ENCODE data around the gene ATP10D.
"Not testable (repeated sequence)": the region's sequence is repeated elsewhere in the genome, so short reads cannot be mapped to it uniquely, and the experiment has no call there.

ATP10D gene

GRCh38 chr4:47535567-47536147 is 50.6 kb downstream of the ATP10D start:
- DNase-seq, result no peak
- TF ChIP-seq GATA1 (IDR thresholded peaks at IDR 0.05; ENCODE audit: low read depth, low read length) (no peak), POLR2A (IDR thresholded peaks at IDR 0.05; ENCODE audit: low read length) (no peak)

- no peak for DNase-seq
- TF ChIP-seq GATA1 (IDR thresholded peaks at IDR 0.05; ENCODE audit: low read depth, low read length), result no peak
- TF ChIP-seq POLR2A (IDR thresholded peaks at IDR 0.05; ENCODE audit: low read length), result no peak
Observed at GRCh38 chr4:47536966-47537365, 51.9 kb downstream of the ATP10D start.

GRCh38 chr4:47538111-47538824 is 53.2 kb downstream of the ATP10D start:
- TF ChIP-seq POLR2A (IDR thresholded peaks at IDR 0.05; ENCODE audit: low read length), result no peak
- TF ChIP-seq GATA1 (IDR thresholded peaks at IDR 0.05; ENCODE audit: low read depth, low read length), result no peak
- DNase-seq, result no peak

DNA sequence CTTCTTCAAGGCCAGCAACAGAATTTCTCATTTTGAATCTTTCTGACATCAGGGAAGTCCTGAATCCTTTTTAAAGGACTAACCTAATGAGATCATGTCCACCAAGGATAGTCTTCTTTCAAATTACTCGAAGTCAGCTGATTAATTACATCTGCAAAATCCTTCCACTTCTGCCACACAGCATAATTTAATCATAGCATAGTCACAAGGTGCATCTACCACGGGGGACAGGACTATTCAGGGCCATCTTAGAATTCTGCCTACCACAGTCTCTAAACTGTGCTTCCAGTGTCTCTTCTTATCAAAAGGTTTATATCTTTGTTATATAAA is 53.7 kb downstream of the ATP10D start:
- DNase-seq, result no peak
- TF ChIP-seq GATA1 (IDR thresholded peaks at IDR 0.05; ENCODE audit: low read depth, low read length), result no peak
- no peak for TF ChIP-seq POLR2A (IDR thresholded peaks at IDR 0.05; ENCODE audit: low read length)

DNA sequence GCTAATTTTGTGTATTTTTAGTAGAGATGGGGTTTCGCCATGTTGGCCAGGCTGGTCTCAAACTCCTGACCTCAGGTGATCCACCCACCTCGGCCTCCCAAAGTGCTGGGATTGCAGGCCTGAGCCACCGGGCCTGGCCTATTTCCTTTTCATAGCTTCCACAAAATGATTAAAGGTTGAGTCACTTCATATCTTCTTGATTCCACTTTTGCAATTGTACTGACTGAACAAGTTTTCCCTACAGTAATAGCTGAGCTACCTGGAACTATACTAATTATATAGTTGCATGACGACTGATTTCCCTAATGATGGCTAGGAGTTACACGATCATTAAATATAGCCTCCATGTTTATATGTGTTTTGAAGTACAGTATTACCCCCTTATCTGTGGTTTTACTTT is 57.6 kb downstream of the ATP10D start:
- not testable (repeated sequence) for DNase-seq

DNA sequence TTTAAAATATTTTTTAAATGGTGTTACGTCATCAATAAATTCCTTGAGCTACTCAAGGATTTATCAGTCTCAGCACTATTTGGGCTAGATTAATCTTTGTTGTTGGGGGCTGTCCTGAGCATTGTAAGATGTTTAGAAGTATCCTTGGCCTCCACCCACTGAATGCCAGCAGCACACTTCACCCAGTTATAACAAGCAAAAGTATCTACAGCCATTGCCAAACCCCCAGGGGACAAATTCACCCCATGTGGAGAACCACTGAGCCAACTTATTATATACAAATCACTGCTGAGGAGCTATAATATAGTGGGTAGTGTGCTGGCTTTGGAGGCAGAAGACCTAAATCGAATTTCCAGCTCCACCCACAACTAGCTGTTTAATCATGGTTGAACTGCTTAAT is 58.3 kb downstream of the ATP10D start:
- TF ChIP-seq GATA1 (IDR thresholded peaks at IDR 0.05; ENCODE audit: low read depth, low read length) (no peak), POLR2A (IDR thresholded peaks at IDR 0.05; ENCODE audit: low read length) (no peak)
- no peak for DNase-seq

- DNase-seq, result not testable (repeated sequence)
Observed at GRCh38 chr4:47550357-47550756, 65.3 kb downstream of the ATP10D start.

DNA sequence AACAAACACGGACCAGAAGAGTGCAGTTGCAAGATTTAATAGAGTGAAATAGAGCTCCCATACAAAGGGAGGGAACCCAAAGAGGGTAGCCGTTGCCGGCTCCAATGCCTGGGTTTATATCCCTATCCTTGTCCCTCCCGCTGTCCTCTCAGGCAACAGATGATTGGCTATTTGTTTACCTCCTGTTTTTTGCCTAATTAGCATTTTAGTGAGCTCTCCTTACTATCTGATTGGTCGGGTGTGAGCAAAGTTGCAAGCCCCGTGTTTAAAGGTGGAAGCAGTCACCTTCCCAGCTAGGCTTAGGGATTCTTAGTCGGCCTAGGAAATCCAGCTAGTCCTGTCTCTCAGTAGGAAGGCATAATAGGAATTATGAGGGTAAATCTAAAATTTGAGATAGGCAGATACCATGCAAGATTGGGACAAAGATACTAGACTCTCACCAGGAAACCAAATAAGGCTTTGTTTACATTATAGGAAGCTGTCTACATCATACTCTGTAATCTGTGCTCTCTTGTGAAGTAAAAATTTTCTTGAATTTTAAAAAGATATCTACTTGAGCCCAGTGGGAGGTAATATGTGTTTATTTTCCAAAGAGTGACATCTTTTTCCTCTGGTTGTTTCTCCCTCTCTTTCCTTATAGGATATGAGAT is 65.9 kb downstream of the ATP10D start:
- TF ChIP-seq POLR2A (IDR thresholded peaks at IDR 0.05; ENCODE audit: low read length), result no peak
- TF ChIP-seq GATA1 (IDR thresholded peaks at IDR 0.05; ENCODE audit: low read depth, low read length), result no peak
- DNase-seq, result no peak

DNA sequence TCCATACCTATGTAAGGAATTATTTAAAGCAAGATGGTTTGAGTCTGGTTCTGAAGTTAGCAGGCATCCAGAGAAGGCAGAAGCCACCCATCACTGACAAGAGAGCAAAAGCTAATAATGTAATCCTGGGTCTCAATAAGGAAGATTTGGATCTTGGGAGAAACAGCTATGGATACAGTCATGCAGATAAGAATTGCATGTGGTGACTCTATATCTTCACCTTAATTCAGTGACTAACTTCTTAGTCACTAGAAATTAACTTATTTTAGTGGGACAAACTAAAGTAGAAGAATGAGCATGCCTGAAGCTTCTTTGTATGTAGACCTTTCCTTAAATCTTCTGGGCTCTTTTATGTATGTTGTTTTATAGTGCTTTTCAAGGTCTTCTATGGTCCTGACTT is 66.6 kb downstream of the ATP10D start:
- TF ChIP-seq POLR2A (IDR thresholded peaks at IDR 0.05; ENCODE audit: low read length), result no peak
- no peak for TF ChIP-seq GATA1 (IDR thresholded peaks at IDR 0.05; ENCODE audit: low read depth, low read length)
- no peak for DNase-seq

DNA sequence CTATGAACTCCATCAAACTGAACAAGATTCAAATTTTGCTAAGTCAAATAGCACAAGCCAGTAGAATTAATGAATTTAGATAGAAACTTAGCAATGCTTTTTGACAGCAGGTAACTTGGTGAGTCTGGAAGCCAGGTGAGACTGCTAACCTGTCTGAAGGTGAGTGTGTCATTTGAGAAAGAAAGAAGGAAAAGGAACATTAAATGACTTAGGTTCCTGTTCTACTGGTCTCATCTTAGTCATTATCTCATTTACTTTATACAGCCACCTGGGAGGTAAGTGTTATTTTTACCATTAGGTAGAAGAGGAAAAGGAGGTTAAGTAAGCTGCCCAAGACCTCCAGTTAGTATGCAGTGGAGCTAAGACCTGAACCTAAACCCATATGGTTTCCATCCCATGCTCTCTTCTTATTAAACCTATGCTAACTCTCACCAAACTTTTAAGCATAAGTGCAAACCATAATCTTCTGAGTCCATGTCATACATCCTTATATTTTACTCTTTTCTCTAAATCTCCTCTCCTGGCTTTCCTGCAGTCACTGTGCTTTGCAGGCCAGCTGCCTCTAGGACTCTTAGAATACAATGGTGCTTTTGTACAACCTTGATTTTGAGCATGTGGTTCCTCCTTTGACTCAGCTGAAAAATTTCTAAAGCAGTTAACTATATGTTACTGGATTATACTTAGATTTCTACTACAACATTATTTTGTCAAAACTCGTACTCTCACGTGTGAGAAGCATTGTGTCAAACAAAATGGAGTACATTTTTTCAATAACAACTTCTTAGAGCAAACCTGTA is 68.5 kb downstream of the ATP10D start:
- TF ChIP-seq GATA1 (IDR thresholded peaks at IDR 0.05; ENCODE audit: low read depth, low read length), result no peak
- TF ChIP-seq POLR2A (IDR thresholded peaks at IDR 0.05; ENCODE audit: low read length), result no peak
- no peak for DNase-seq

DNA sequence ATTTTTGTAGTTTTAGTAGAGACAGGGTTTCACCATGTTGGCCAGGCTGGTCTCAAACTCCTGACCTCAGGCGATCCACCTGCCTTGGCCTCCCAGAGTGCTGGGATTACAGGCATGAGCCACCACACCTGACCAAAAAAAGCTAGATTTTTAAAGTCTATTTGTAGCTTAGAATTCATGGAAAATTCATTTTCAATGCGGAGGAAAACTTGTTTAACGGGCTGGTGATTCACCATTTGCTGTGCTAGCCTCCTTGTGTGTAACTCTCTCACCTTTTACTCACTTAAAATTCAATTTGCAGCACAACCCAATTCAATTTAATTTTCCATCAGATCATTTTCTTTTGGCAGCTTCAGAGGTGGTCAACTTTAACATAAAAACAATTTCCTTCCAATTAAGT is 70.8 kb downstream of the ATP10D start:
- DNase-seq, result not testable (repeated sequence)

- TF ChIP-seq POLR2A (IDR thresholded peaks at IDR 0.05; ENCODE audit: low read length), result no peak
- TF ChIP-seq GATA1 (IDR thresholded peaks at IDR 0.05; ENCODE audit: low read depth, low read length), result no peak
- no peak for DNase-seq
Observed at GRCh38 chr4:47557255-47557654, 72.2 kb downstream of the ATP10D start.

GRCh38 chr4:47560682-47561081 is 75.6 kb downstream of the ATP10D start:
- DNase-seq, result no peak
- no peak for TF ChIP-seq GATA1 (IDR thresholded peaks at IDR 0.05; ENCODE audit: low read depth, low read length)
- TF ChIP-seq POLR2A (IDR thresholded peaks at IDR 0.05; ENCODE audit: low read length), result no peak

DNA sequence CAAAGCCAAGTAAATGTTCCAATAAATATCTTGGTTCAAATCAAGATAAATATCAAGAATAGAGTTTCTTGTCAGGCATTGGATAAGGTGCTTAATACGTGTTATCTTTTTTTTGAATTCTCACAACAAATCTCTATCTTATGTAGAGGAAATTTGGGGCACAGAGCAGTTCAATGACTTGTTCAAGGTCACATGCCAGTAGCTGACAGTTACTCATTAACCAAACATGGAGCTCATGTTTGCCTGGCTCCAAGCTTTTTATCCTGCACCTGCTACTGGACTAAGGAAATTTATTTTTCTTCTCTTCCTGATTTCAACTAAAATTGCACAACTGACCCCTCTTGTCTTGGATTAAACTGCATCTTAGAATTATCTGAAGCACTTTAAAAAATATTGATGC is 76.3 kb downstream of the ATP10D start:
- DNase-seq, result no peak
- TF ChIP-seq GATA1 (IDR thresholded peaks at IDR 0.05; ENCODE audit: low read depth, low read length), result no peak
- no peak for TF ChIP-seq POLR2A (IDR thresholded peaks at IDR 0.05; ENCODE audit: low read length)

DNA sequence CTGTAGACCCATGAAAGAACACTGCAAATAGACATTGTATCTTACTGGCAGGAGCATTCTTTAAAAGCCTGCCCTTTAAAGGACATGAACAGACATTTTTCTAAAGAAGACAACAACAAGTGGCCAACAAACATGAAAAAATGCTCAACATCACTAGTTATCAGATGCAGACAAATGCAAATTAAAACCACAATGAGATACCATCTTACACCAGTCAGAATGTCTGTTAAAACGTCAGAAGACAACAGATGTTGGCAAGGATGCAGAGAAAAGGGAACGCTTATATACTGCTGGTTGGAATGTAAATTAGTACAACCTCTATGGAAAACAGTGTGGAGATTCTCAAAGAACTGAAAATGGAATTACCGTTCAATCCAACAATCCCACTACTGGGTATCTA is 77.2 kb downstream of the ATP10D start:
- no peak for DNase-seq
- TF ChIP-seq POLR2A (IDR thresholded peaks at IDR 0.05; ENCODE audit: low read length) (no peak), GATA1 (IDR thresholded peaks at IDR 0.05; ENCODE audit: low read depth, low read length) (no peak)

All from erythroblast (primary cell).